Endothelial cell of hepatic sinusoid (primary cell): Measurements from ENCODE around the gene SH2B3.
"Not testable (repeated sequence)": the region's sequence is repeated elsewhere in the genome, so short reads cannot be mapped to it uniquely, and the experiment has no call there.

Experiments
- in situ Hi-C: cut with HindIII; loops from 2 replicates; pipeline ENCODE4 v1.10.0; 2017; ENCODE audit warnings: low sequenced_read_pairs

SH2B3 gene

GRCh38 chr12:111454716-111455447 lies 49.2 kb downstream of the SH2B3 start:
- in situ Hi-C loops, result loop anchor here (5.0 to 10.0 kb wide), 3 partner anchors 50 to 113 kb away; no protein-coding TSS in a partner anchor

GRCh38 chr12:111455448-111456320 lies 50.0 kb downstream of the SH2B3 start:
- in situ Hi-C loops, result loop anchor here (5.0 to 10.0 kb wide), 2 partner anchors 49 to 113 kb away; no protein-coding TSS in a partner anchor

DNA sequence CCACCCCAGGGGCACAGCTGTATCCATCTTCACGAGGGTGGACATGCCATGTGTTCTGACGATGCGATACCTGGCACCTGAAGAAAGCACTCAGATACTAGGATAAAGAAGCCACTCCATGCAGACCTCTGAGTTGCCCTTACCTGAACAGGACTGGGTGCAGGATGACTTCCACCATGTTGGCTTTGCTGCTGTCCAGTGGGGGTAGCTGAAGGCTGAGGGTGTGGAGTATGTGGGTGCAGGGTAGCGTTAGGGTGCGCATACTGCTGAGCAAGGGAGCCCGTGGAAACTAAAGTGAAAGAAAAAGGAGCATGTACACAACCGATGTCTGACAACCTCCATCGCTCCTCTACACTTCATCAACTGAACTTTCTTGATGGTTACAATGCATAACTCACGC lies 51.3 kb downstream of the SH2B3 start:
- in situ Hi-C loops, result loop anchor here (5.0 to 10.0 kb wide), 2 partner anchors 48 to 115 kb away; no protein-coding TSS in a partner anchor

DNA sequence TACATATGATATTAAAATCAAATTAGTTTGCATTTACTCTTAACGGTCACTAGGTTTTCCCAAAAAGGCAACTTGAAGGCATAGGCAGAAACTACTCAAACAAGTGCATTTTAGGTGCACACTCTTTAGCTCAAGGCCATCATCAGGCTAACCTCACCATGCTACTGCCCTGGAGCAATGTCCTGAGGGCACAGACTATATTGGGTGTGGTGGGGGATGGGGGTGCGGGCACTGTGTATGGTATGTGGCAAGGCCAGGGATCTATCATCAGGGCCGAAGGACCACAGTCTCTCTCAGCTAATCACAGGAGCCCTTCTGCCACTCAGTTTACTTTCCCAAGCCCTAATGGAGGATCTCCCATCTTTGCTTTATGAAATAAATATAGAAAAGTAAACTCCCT lies 51.9 kb downstream of the SH2B3 start:
- in situ Hi-C loops, result loop anchor here (5.0 to 10.0 kb wide), 2 partner anchors 47 to 115 kb away; no protein-coding TSS in a partner anchor

DNA sequence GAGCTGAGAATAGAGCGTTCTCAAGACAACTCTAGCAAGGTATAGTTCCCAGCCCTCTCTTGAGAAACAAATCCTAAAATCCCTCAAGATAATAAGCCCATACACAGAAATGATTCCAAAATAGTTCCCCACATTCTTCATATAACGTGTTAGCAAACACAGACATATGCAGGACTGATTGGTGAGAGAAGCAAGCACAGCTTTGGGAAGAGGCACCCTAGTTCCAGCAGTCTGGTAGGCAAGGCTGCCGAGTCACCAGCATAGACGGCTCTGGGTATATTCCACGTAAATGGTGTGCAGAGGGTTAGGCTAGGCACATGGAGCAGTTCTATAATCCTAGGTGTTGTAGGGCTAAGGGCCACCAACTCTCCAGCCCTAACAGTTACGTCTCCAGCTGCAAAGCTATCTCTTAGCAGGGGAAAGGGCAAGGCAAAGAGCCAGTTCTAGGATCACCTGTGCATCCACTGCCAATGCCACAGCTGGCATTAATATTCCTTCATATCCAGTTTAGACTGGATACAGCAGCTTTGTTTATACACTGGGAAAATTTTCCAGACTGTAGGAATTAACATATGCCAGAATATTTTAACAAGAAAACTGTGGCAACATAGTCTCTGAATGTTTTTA lies 52.9 kb downstream of the SH2B3 start:
- in situ Hi-C loops, result loop anchor here (5.0 to 10.0 kb wide), 2 partner anchors 46 to 116 kb away; no protein-coding TSS in a partner anchor

GRCh38 chr12:111460111-111460510 lies 54.4 kb downstream of the SH2B3 start:
- in situ Hi-C loops, result not testable (repeated sequence)

GRCh38 chr12:111462210-111462769 lies 56.6 kb downstream of the SH2B3 start:
- in situ Hi-C loops, result no loop called here

- in situ Hi-C loops, result no loop called here
Observed at GRCh38 chr12:111467092-111467856, 61.6 kb downstream of the SH2B3 start.

DNA sequence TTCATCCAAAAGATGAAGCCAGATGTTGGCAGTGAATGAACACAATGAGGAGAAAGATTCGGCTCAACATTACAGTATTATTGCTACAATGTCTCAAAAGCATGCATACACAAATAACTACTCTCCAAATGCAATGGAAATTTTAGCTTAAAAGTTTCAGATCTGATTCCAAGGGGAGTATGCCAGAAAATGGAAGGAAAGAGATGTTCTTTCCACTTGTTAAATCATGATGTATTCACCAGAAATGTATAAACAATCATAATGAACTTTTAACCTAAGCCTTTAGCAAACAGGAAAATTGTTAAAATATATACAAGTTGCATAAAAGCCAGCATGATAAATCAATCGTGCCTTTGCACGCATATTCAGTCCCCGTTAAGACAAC lies 62.1 kb downstream of the SH2B3 start:
- in situ Hi-C loops, result no loop called here

DNA sequence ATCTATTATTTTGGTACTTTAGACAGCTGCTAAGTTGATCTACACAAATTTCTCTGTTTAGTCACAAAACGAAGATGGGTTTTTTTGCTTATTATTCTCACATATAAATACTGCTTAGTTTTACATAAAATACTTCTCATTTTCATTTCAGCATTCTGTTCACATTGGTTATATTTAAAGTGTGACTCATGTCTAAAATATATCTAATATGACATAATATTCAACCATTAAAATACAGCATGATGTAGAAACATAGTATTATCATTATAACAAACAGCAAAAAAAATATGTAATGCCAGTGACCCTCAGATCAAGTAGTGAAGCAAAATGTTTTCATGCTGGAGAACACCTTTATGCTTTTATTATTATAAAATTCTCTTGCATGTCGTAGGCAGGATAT lies 63.7 kb downstream of the SH2B3 start:
- in situ Hi-C loops, result no loop called here

- in situ Hi-C loops, result no loop called here
Observed at GRCh38 chr12:111471236-111471635, 65.5 kb downstream of the SH2B3 start.

GRCh38 chr12:111482462-111482861 lies 76.7 kb downstream of the SH2B3 start:
- in situ Hi-C loops, result no loop called here

DNA sequence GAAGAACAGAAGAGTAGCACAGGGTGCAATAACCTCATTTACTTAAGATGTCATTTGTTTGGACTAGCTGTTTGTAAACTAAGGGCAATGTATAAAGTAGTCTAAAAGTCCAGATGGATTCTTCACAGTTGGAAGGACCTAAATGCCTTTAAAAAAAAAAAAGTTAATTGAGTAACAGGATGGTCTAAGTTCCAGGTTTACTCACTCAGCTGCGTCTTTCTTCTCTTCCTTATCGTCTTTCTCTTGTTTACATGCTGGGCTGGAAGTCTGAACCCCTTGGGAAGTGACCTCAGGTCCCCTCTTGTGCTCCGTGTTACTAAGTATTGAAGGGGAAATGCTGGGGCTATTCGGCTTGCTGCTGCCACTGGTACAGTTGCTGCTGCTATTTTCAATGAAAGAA lies 82.5 kb downstream of the SH2B3 start:
- in situ Hi-C loops, result no loop called here

DNA sequence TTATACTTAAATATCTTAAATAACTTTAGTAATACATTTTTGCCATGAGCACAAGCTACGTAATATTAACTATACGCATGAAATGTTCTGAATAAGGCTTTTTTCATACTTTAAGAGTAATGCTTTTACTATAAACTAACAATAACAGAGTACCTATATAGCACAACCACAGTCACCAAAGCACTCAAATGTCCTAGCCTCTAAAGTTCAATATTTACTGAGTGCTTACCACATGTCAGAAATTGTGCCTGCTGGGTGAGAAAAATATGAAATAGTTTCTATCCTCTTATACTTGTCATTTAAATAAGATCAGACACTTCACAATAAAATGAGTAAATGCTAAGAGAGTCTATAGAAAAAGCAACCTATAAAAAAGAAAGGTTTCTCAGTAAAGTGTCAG lies 83.1 kb downstream of the SH2B3 start:
- in situ Hi-C loops, result no loop called here

DNA sequence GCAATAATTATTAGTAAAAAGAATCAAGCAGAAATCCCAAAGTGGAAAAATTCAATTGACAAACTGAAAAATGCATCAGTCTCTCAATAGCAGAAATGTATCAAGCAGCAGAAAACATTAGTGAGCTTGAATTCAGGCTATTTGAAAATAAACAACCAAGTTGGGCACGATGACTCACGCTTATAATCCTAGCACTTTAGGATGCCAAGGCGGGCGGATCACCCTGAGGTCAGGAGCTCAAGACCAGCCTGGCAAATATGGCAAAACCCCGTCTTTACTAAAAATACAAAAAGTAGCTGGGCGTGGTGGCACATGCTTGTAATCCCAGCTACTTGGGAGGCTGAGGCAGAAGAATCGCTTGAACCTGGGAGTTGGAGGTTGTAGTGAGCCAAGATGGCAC lies 87.3 kb downstream of the SH2B3 start:
- in situ Hi-C loops, result not testable (repeated sequence)

- in situ Hi-C loops, result no loop called here
Observed at GRCh38 chr12:111494676-111495075, 89.0 kb downstream of the SH2B3 start.
